ENCODE results near the gene KMT2E.
A peak's percentile ranks its signal among the peaks of the same experiment; 100 is the strongest.
"Not testable (repeated sequence)": the region's sequence is repeated elsewhere in the genome, so short reads cannot be mapped to it uniquely, and the experiment has no call there.

The KMT2E gene

GRCh38 chr7:104983076-104983577, 30.9 kb upstream of the KMT2E start:
- DNase-seq (ENCODE audit: low spot score), result no peak

- peak; percentile 81 for DNase-seq (ENCODE audit: low spot score)
Observed at GRCh38 chr7:104983578-104984539, 30.1 kb upstream of the KMT2E start.

- no peak for DNase-seq (ENCODE audit: low spot score)
Observed at GRCh38 chr7:104984585-104985258, 29.3 kb upstream of the KMT2E start.

GRCh38 chr7:104985259-104985617, 28.8 kb upstream of the KMT2E start:
- DNase-seq (ENCODE audit: low spot score), result no peak

- DNase-seq (ENCODE audit: low spot score), result no peak
Observed at GRCh38 chr7:104986628-104987259, 27.3 kb upstream of the KMT2E start.

DNA sequence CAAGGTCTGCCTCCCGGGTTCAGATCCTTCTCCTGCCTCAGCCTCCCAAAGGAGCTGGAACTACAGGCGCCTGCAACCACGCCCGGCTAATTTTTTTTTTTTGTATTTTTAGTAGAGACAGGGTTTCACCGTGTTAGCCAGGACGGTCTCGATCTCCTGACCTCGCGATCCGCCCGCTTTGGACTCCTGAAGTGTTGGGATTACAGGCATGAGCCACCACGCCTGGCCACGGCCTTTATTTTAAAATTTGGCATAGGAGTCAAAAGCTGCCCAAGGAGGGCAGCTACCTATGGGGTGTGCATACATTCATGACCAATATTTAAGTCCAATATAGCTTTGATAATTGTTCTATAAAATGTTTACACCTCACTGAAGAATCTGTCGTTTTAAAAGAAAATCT, 26.6 kb upstream of the KMT2E start:
- not testable (repeated sequence) for DNase-seq (ENCODE audit: low spot score)

GRCh38 chr7:104990983-104991382, 23.0 kb upstream of the KMT2E start:
- no peak for DNase-seq (ENCODE audit: low spot score)

DNA sequence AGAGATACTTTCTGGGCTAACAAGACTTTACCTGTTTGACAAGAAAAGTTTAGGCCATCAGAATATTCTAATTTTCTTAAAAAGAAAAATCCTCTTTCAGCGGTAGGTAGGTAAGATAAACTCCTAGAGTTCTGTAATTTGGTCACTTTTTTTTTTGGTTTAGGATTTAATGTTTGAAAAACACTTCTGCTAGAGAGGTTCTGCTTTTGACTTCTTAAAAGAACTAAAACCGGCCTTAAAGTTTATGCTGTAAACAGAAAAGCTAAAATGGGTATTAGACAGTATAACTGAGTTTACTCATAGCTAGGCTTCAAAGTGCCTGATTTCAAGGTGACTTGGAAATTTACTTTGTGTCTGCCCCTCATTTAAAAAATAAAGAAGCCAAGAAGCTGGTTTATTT, 21.7 kb upstream of the KMT2E start:
- no peak for DNase-seq (ENCODE audit: low spot score)

DNA sequence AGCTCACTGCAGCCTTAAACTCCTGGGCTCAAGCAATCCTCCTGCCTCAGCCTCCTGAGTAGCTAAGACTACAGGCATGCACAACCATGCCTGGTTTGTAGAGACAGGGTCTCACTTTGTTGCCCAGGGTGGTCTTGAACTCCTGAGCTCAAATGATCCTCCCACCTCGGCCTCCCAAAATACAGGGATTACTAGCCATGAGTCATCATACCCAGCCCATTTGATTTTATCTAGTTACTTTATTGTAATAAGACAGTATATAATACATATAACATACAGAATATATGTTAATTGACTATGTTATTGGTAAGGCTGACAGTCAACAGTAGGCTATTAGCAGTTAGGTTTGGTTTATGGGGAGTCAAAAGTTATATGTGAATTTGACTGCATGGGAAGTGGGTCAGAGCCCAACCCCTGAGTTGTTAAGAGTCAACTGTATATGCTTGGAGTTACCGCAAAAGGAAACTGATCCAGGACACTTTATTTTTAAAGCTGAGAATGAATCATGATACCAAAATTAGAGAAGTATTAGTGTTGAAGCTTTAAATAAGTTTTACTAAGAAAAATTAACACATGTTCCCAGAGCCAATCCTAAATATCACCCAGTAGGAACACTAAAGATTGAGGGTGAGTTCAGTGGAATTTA, 20.7 kb upstream of the KMT2E start:
- no peak for DNase-seq (ENCODE audit: low spot score)

GRCh38 chr7:104998040-104998752, 15.8 kb upstream of the KMT2E start:
- DNase-seq (ENCODE audit: low spot score), result no peak

DNA sequence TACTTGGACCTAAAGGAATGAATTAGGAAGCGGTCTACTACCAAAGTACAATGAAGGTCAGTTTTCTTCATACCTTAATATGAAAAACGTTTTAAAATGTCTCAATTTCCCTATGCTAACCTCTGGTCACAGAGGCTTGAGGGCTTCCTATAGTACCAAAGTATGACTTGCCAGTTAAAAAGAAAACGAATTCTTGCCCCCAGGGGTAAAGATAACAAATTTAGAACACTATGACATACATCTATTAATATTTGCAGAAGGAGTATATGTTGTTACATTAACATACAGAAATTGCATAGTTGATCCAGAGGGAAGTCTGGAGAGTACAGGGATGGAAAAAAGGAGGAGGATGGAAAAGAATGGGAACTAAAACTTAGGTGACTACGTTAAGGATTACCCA, 13.8 kb upstream of the KMT2E start:
- no peak for DNase-seq (ENCODE audit: low spot score)

GRCh38 chr7:105000927-105001336, 13.1 kb upstream of the KMT2E start:
- DNase-seq (ENCODE audit: low spot score), result no peak

DNA sequence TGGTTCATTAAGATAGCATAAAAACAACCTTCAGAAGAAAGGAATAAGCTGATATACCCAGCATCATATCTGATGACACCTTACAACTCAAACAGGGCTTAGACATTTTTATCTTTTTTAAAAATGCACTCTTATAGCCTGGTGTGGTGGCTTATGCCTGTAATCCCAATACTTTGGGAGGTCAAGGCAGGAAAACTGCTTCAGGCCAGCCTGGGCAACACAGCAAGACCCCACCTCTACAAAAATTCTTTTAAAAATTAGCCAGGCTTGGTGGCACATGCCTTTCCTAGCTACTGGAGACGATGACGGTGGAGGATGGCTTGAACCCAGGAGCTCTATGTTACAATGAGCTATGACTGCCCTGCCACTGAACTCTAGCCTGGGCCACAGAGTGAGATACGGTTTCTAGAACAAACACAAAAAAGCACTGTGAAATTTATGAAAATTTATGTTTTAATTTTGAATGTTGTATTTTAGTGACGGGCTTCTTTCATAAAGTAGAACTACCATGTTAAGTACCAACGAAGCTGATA, 12.3 kb upstream of the KMT2E start:
- no peak for DNase-seq (ENCODE audit: low spot score)

DNA sequence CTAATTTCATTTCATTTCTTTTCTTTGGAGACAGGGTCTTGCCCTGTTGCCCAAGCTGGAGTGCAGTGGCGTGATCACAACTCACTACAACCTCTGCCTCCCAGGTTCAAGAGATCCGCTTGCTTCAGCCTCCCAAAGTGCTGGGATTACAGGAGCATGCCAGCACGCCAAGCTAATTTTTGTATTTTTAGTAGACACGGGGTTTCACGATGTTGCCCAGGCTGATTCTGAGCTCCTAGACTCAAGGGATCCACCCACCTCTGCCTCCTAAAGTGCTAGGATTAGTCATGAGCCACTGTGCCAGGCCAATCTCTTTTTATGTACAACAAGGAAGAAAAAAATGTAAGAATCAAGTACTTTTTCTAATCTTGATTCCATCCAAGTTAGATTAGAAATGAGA, 10.7 kb upstream of the KMT2E start:
- DNase-seq (ENCODE audit: low spot score), result no peak

GRCh38 chr7:105003872-105004510, 10.0 kb upstream of the KMT2E start:
- no peak for DNase-seq (ENCODE audit: low spot score)

- DNase-seq (ENCODE audit: low spot score), result not testable (repeated sequence)
Observed at GRCh38 chr7:105005006-105005405, 9.0 kb upstream of the KMT2E start.

GRCh38 chr7:105005486-105005885, 8.5 kb upstream of the KMT2E start:
- not testable (repeated sequence) for DNase-seq (ENCODE audit: low spot score)

- DNase-seq (ENCODE audit: low spot score), result no peak
Observed at GRCh38 chr7:105006367-105007136, 7.5 kb upstream of the KMT2E start.

GRCh38 chr7:105007298-105007697, 6.7 kb upstream of the KMT2E start:
- no peak for DNase-seq (ENCODE audit: low spot score)
